ENCODE data around the gene CNST.

- TF ChIP-seq REST (IDR thresholded peaks at IDR 0.05; ENCODE audit: insufficient read depth in 1 of 2, low read depth in 2 of 2, low read length in 2 of 2) = no peak
- TF ChIP-seq POLR2AphosphoS5 (IDR thresholded peaks at IDR 0.05; ENCODE audit: low read depth, low read length) = no peak
- TF ChIP-seq SIN3A (IDR thresholded peaks at IDR 0.05; ENCODE audit: borderline replicate concordance, insufficient read depth, low read length) = no peak
- no peak for TF ChIP-seq TAF1 (IDR thresholded peaks at IDR 0.05; ENCODE audit: borderline replicate concordance, insufficient read depth, low read length)
- no peak for TF ChIP-seq FOXP2 (optimal IDR thresholded peaks at IDR 0.05; ENCODE audit: borderline replicate concordance, extremely low read depth, extremely low read length, insufficient read depth)
Observed at GRCh38 chr1:246602194-246602593, 35.9 kb downstream of the CNST start.
